Activated T-helper 2 cell treated with anti-CD3 and anti-CD28 coated beads, Interferon-gamma antibody, Interleukin-2, Interleukin-4, amounts not matched to agents 10 μg/mL and 5 μg/mL and 100 μg/mL, durations not matched to agents 14 hours and 24 hours and 36 hours (primary cell): Measurements from ENCODE around the gene NAIF1. TPM values are rescaled to one million over a fixed set of nuclear protein-coding genes. Genes with fewer than 3 reads are reported as not detected.

Source experiments
- DNase-seq: peaks from one replicate; pipeline ENCODE4 v3.0.0; 2021; ENCODE audit warnings: low spot score
- H3K27ac Mint-ChIP-seq: one replicate; pipeline ENCODE4 v1.8.0; 2021; ENCODE audit warnings: mixed read lengths
- H3K27me3 Mint-ChIP-seq: one replicate; pipeline ENCODE4 v1.8.0; 2021; ENCODE audit warnings: low read depth, mixed read lengths
- H3K36me3 Mint-ChIP-seq: one replicate; pipeline ENCODE4 v1.8.0; 2021; ENCODE audit warnings: low read depth, mixed read lengths
- H3K4me1 Mint-ChIP-seq: one replicate; pipeline ENCODE4 v1.8.0; 2021; ENCODE audit warnings: low read depth, mixed read lengths
- H3K4me3 Mint-ChIP-seq: one replicate; pipeline ENCODE4 v1.8.0; 2021; ENCODE audit warnings: low read depth, mild to moderate bottlenecking, moderate library complexity, mixed read lengths
- H3K9me3 Mint-ChIP-seq: one replicate; pipeline ENCODE4 v1.8.0; 2021; ENCODE audit warnings: mixed read lengths
- intact Hi-C: fragments of 100-400 bp; cut with micrococcal nuclease; formaldehyde crosslinking; loops from one replicate; pipeline ENCODE4 v1.15.1; 2023
- total RNA-seq: library from RNA; stranded (reverse); gene quantifications from 2 replicates; pipeline ENCODE4 v1.2.3, GENCODE V29; 2022

Gene NAIF1
- total RNA-seq, 1 donor from 2014 or later: 10.5 TPM

- intact Hi-C loops: no loop called here
- H3K9me3 Mint-ChIP-seq: no peaks in the 10 kb centered on the region
- H3K27ac Mint-ChIP-seq: peak overlapping the region; percentile 56
- H3K4me3 Mint-ChIP-seq: peak overlapping the region; percentile 18
- no peaks in the 10 kb centered on the region for H3K27me3 Mint-ChIP-seq
- peaks cover 37% of the 10 kb centered on the region for H3K4me1 Mint-ChIP-seq
- DNase-seq: no peak
- H3K36me3 Mint-ChIP-seq: peaks cover 29% of the 10 kb centered on the region
These were observed 3.8 kb upstream of the NAIF1 start for GRCh38 chr9:128070874-128071273.

GRCh38 chr9:128068386-128069205 is 1.5 kb upstream of the NAIF1 start:
- Mint-ChIP-seq H3K4me3 (peak overlapping the region; percentile 93), H3K36me3 (peaks cover 24% of the 10 kb centered on the region), H3K27me3 (no peaks in the 10 kb centered on the region), H3K27ac (peak overlapping the region; percentile 73), H3K9me3 (no peaks in the 10 kb centered on the region), H3K4me1 (peaks cover 44% of the 10 kb centered on the region)
- no peak for DNase-seq
- intact Hi-C loops: loop anchor here (1.0 to 10.0 kb wide), 3 partner anchors 16 to 294 kb away; partner anchors contain the start of gene SH2D3C

GRCh38 chr9:128067645-128068385 is 695 bp upstream of the NAIF1 start, which contains the start of gene SLC25A25:
SLC25A25 (plus strand) TSS chr9:128068232; CDS start chr9:128068320, 88 bp downstream.
- Mint-ChIP-seq H3K9me3 (no peaks in the 10 kb centered on the region), H3K36me3 (peaks cover 28% of the 10 kb centered on the region), H3K27me3 (no peaks in the 10 kb centered on the region), H3K4me1 (peaks cover 40% of the 10 kb centered on the region), H3K4me3 (peak within 1 kb of the TSS; percentile 93), H3K27ac (peak within 1 kb of the TSS; percentile 73)
- DNase-seq: peak; percentile 100
- intact Hi-C loops: loop anchor here (1.0 to 10.0 kb wide), 5 partner anchors 17 to 293 kb away; partner anchors contain the start of gene SH2D3C

- Mint-ChIP-seq H3K4me3 (no peak overlapping the region), H3K27ac (peak overlapping the region; percentile 73), H3K36me3 (peaks cover 33% of the 10 kb centered on the region), H3K9me3 (no peaks in the 10 kb centered on the region), H3K27me3 (no peaks in the 10 kb centered on the region), H3K4me1 (peaks cover 36% of the 10 kb centered on the region)
- intact Hi-C loops: loop anchor here (2.0 to 10.0 kb wide), 2 partner anchors 33 to 291 kb away; partner anchors contain the start of gene SH2D3C
- no peak for DNase-seq
These were observed 1.0 kb downstream of the NAIF1 start for GRCh38 chr9:128065907-128066712.

- Mint-ChIP-seq H3K4me1 (peaks cover 24% of the 10 kb centered on the region), H3K9me3 (no peaks in the 10 kb centered on the region), H3K27ac (no peak overlapping the region), H3K27me3 (no peaks in the 10 kb centered on the region), H3K4me3 (no peak overlapping the region), H3K36me3 (peaks cover 28% of the 10 kb centered on the region)
- no peak for DNase-seq
- intact Hi-C loops: loop anchor here (10.0 kb wide), 1 partner anchor 288 kb away; the partner anchor contains the start of gene SH2D3C
These were observed 4.0 kb downstream of the NAIF1 start for GRCh38 chr9:128062846-128063831.

- Mint-ChIP-seq H3K27me3 (no peaks in the 10 kb centered on the region), H3K36me3 (peaks cover 28% of the 10 kb centered on the region), H3K4me1 (peaks cover 24% of the 10 kb centered on the region), H3K27ac (no peak overlapping the region), H3K9me3 (no peaks in the 10 kb centered on the region), H3K4me3 (no peak overlapping the region)
- intact Hi-C loops: loop anchor here (10.0 kb wide), 1 partner anchor 287 kb away; the partner anchor contains the start of gene SH2D3C
- DNase-seq: no peak
These were observed 4.8 kb downstream of the NAIF1 start for GRCh38 chr9:128062279-128062678.

GRCh38 chr9:128061275-128061960 is 5.7 kb downstream of the NAIF1 start:
- Mint-ChIP-seq H3K27me3 (no peaks in the 10 kb centered on the region), H3K4me3 (peak overlapping the region; percentile 7), H3K9me3 (no peaks in the 10 kb centered on the region), H3K4me1 (peaks cover 23% of the 10 kb centered on the region), H3K36me3 (peaks cover 28% of the 10 kb centered on the region), H3K27ac (peak overlapping the region; percentile 52)
- intact Hi-C loops: loop anchor here (10.0 kb wide), 1 partner anchor 287 kb away; the partner anchor contains the start of gene SH2D3C
- DNase-seq: no peak

- Mint-ChIP-seq H3K27me3 (no peaks in the 10 kb centered on the region), H3K4me3 (no peak overlapping the region), H3K27ac (no peak overlapping the region), H3K9me3 (no peaks in the 10 kb centered on the region), H3K36me3 (peaks cover 21% of the 10 kb centered on the region), H3K4me1 (peaks cover 11% of the 10 kb centered on the region)
- no peak for DNase-seq
- intact Hi-C loops: no loop called here
These were observed 7.6 kb downstream of the NAIF1 start for GRCh38 chr9:128059365-128059983.

GRCh38 chr9:128057724-128058409 is 9.3 kb downstream of the NAIF1 start:
- peaks cover 12% of the 10 kb centered on the region for H3K36me3 Mint-ChIP-seq
- no peaks in the 10 kb centered on the region for H3K9me3 Mint-ChIP-seq
- H3K4me3 Mint-ChIP-seq: no peak overlapping the region
- no peak overlapping the region for H3K27ac Mint-ChIP-seq
- peaks cover 8% of the 10 kb centered on the region for H3K27me3 Mint-ChIP-seq
- intact Hi-C loops: no loop called here
- H3K4me1 Mint-ChIP-seq: peaks cover 11% of the 10 kb centered on the region
- no peak for DNase-seq

- no peak overlapping the region for H3K27ac Mint-ChIP-seq
- no peak for DNase-seq
- peaks cover 9% of the 10 kb centered on the region for H3K4me1 Mint-ChIP-seq
- H3K27me3 Mint-ChIP-seq: peaks cover 8% of the 10 kb centered on the region
- no peaks in the 10 kb centered on the region for H3K9me3 Mint-ChIP-seq
- peaks cover 9% of the 10 kb centered on the region for H3K36me3 Mint-ChIP-seq
- no peak overlapping the region for H3K4me3 Mint-ChIP-seq
- intact Hi-C loops: no loop called here
These were observed 10.0 kb downstream of the NAIF1 start for GRCh38 chr9:128056887-128057723.
